HEK293T (cell line): ENCODE measurements around the gene NDUFAF8.
A peak's percentile ranks its signal among the peaks of the same experiment; 100 is the strongest.

Experiments used
- CTCF ChIA-PET: fragments of 350-600 bp; formaldehyde crosslinking; extraction: SDS; loops from one replicate; lab custom pipeline; 2021; ENCODE audit warnings: antibody characterized with exemption, inconsistent platforms; lab: Yijun Ruan, JAX
- POLR2A ChIA-PET: fragments of 350-600 bp; formaldehyde crosslinking; extraction: SDS; loops from one replicate; lab custom pipeline; 2020; ENCODE audit warnings: antibody characterized with exemption, inconsistent platforms; lab: Yijun Ruan, JAX
- DNase-seq: peaks from one replicate; pipeline ENCODE4 v3.0.0; 2012; ENCODE audit warnings: mixed read lengths; ENCODE audit errors: extremely low spot score
- ARNT ChIP-seq: fragments of 450-650 bp; IDR thresholded peaks from 2 replicates; pipeline ENCODE4 v1.6.1; 2017; ENCODE audit warnings: mild to moderate bottlenecking
- BHLHE40 ChIP-seq: fragments of 450-650 bp; IDR thresholded peaks from 2 replicates; pipeline ENCODE4 v1.6.1; 2016; ENCODE audit warnings: mild to moderate bottlenecking, moderate library complexity, borderline replicate concordance
- CTBP1 ChIP-seq: fragments of 450-650 bp; IDR thresholded peaks from 2 replicates; pipeline ENCODE4 v1.6.1; 2016; ENCODE audit warnings: borderline replicate concordance
- ELF4 ChIP-seq: fragments of 450-650 bp; IDR thresholded peaks from 2 replicates; pipeline ENCODE4 v1.6.1; 2017; ENCODE audit warnings: antibody characterized with exemption
- FOXA1 ChIP-seq: fragments of 450-650 bp; IDR thresholded peaks from 2 replicates; pipeline ENCODE4 v1.6.1; 2016; ENCODE audit warnings: mild to moderate bottlenecking
- FOXK2 ChIP-seq: fragments of 450-650 bp; IDR thresholded peaks from 2 replicates; pipeline ENCODE4 v1.6.1; 2016; ENCODE audit warnings: mild to moderate bottlenecking
- FOXM1 ChIP-seq: fragments of 450-650 bp; IDR thresholded peaks from 2 replicates; pipeline ENCODE4 v1.6.1; 2017; ENCODE audit warnings: mild to moderate bottlenecking, borderline replicate concordance
- HDGF ChIP-seq: fragments of 450-650 bp; IDR thresholded peaks from 2 replicates; pipeline ENCODE4 v1.6.1; 2017; ENCODE audit warnings: antibody characterized with exemption, borderline replicate concordance
- L3MBTL2 ChIP-seq: fragments of 450-650 bp; conservative IDR thresholded peaks from 2 replicates; pipeline ENCODE4 v1.6.1; 2016; ENCODE audit warnings: mild to moderate bottlenecking
- LEF1 ChIP-seq: fragments of 450-650 bp; IDR thresholded peaks from 2 replicates; pipeline ENCODE4 v1.6.1; 2017; ENCODE audit warnings: mild to moderate bottlenecking, borderline replicate concordance
- NFRKB ChIP-seq: fragments of 450-650 bp; IDR thresholded peaks from 2 replicates; pipeline ENCODE4 v1.6.1; 2016; ENCODE audit warnings: mild to moderate bottlenecking, moderate library complexity
- SP1 ChIP-seq: fragments of 450-650 bp; IDR thresholded peaks from 2 replicates; pipeline ENCODE4 v1.6.1; 2017
- SUZ12 ChIP-seq: fragments of 450-650 bp; IDR thresholded peaks from 2 replicates; pipeline ENCODE4 v1.6.1; 2016; ENCODE audit warnings: mild to moderate bottlenecking
- TARDBP ChIP-seq: fragments of 450-650 bp; IDR thresholded peaks from 2 replicates; pipeline ENCODE4 v1.6.1; 2016
- ZNF384 ChIP-seq: fragments of 450-650 bp; IDR thresholded peaks from 2 replicates; pipeline ENCODE4 v1.6.1; 2016
- TF ChIP-seq, protein P1 (sequence below): fragments of 450-650 bp; IDR thresholded peaks from 2 replicates; pipeline ENCODE4 v1.6.1; 2016

Gene NDUFAF8

DNA sequence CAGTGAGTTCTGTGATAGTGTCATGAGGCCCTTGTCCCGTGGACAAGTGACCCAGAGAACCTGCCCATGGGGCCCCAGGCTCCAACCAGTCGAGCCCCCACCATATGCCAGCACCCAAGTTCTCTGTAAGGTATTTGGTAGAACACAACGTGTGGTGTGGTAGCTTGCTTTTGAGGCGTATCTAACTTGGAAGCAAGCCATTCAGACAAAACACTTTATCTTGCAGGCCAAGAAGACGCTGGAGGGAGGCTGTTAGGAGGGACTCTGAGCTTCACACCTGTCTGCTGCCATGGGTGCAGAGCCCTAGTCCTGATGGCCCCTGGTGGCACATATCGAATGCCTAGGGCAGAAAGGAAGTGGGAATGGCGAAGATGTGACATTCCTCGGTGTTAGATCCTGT is 1.6 kb downstream of the NDUFAF8 start:
- ChIA-PET POLR2A (no interaction called here), CTCF (interaction anchor here (1.2 to 1.3 kb wide), 2 partner anchors 97 to 217 kb away, joined by 3 to 9 read pairs; no protein-coding TSS in a partner anchor)
- DNase-seq, result no peak
- TF ChIP-seq NFRKB (no peak), SP1 (no peak), FOXA1 (no peak), ARNT (no peak), SUZ12 (no peak), L3MBTL2 (no peak), CTBP1 (no peak), FOXK2 (no peak), HDGF (no peak), TARDBP (no peak), ELF4 (no peak), BHLHE40 (no peak), LEF1 (no peak), ZNF384 (no peak), FOXM1 (no peak)
- TF ChIP-seq, protein P1, sequence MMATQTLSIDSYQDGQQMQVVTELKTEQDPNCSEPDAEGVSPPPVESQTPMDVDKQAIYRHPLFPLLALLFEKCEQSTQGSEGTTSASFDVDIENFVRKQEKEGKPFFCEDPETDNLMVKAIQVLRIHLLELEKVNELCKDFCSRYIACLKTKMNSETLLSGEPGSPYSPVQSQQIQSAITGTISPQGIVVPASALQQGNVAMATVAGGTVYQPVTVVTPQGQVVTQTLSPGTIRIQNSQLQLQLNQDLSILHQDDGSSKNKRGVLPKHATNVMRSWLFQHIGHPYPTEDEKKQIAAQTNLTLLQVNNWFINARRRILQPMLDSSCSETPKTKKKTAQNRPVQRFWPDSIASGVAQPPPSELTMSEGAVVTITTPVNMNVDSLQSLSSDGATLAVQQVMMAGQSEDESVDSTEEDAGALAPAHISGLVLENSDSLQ, result no peak

DNA sequence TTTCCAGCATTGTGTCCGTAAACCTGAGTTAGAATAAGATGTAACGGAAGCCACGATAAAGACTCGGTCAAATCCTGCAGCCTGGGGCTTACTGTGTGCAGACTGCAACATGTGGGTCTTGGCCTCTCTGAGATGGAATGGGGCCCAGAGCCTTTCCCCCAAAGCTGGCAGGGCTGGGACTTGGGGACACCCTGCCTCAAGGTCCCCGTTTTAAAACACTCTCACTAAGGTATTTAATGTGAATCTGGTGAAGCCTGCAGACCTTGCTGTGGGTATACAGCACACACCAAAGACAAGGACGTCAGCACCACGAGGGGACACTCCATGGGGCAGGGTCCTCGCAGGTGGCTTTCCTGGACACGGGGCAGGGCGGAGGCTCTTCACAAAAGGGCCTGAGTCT is 2.1 kb downstream of the NDUFAF8 start:
- ChIA-PET CTCF (interaction anchor here (1.3 kb wide), 1 partner anchor 98 kb away, joined by 9 read pairs; no protein-coding TSS in a partner anchor), POLR2A (no interaction called here)
- no peak for DNase-seq
- no peak for TF ChIP-seq ZNF384

DNA sequence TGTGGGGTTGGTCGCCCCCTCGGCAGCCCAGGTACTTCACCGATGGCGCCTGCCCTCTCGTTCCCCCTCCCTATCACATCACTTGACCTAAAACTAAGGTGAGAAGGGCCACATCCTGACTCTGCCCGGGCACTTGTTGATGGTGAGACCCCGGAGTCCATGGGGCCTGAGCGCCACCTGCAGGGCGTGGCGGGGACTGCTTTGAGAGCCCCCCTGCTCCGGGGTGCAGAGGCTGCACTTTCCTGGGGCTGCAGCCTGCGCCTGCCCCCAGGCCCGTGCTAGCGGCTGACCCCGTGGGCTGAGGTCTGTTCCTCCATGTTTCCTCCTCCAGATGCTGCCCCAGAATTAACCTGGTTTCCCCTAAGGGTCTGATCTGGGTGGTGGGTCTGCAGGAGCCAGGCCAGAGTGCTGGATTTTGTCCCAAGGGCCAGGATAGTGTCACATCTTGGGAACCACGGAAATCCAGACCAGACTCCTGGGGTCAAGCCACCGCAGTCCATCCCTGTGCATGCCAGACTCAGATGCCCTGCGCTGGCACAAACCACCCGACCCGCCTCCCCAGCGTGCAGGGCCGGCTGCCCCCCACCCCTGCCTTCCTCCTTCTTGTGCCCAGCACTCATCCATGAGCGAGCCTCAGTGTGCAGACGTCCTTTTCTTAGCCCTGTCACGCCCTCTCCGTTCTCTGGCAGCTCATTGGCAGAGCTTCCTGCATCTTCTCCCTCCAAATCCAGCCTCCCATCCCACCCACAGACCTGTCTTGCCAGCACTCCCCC is 2.7 kb downstream of the NDUFAF8 start:
- CTCF ChIA-PET, result no interaction called here
- DNase-seq, result peak; percentile 78

DNA sequence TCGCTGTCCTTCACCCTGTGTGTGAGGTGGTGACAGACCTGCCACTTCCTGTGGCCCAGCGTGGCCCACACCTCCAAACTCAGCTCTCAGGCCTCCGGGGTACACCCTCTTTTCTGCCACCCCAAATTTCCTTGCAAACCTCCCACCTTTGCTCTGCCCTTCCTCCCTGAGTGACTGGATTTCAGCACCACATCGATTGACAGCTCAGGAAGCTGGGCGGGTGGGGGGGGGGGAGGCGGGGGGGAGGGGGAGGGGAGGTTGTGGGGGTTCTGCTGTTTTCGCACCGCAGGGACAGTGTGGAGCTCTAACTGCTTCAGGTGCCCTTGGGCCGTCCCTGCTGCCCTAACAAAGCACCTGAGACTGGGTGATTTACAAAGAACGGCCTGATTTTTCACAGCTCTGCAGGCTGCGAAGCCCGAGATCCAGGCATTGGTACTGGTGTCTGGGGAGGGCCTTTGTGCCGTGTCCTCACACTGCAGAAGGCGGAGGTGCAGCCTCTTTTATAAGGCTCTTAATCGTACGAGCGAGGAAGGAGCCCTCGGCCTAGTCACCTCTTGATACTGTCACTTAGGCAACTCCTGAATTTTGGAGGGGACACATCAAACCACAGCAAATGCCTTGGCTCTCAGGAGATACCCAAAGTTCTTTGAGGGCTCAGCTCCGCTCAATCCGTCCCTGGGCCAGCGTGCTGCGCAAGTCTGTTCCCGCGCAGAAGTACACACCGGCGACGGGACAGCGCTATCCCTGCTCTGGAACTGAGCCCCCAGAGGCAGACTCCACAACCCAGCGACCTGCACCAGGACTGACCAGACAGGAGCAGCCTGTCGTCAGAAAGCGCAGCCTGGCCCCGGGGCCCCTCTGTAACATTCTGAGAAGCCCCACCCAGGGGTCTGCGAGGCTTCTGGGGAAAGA is 3.6 kb downstream of the NDUFAF8 start:
- DNase-seq, result no peak
- TF ChIP-seq FOXK2 (no peak), ELF4 (no peak), SUZ12 (no peak), ARNT (no peak), BHLHE40 (no peak), ZNF384 (no peak), LEF1 (no peak), TARDBP (no peak), HDGF (no peak), SP1 (no peak), L3MBTL2 (no peak), CTBP1 (no peak), FOXM1 (no peak), NFRKB (no peak), FOXA1 (no peak)
- TF ChIP-seq, protein P1, result no peak
- POLR2A ChIA-PET, result no interaction called here
- CTCF ChIA-PET, result no interaction called here

More for the DNA sequence above, 2.7 kb downstream of the NDUFAF8 start:
- no peak for TF ChIP-seq FOXM1
- TF ChIP-seq ELF4, result no peak
- TF ChIP-seq L3MBTL2, result no peak
- TF ChIP-seq ARNT, result no peak
- TF ChIP-seq SUZ12, result no peak
- no peak for TF ChIP-seq HDGF
- TF ChIP-seq FOXK2, result no peak
- no peak for TF ChIP-seq NFRKB
- TF ChIP-seq FOXA1, result no peak
- no peak for TF ChIP-seq ZNF384
- no peak for TF ChIP-seq LEF1
- TF ChIP-seq, protein P1, result no peak
- TF ChIP-seq CTBP1, result no peak
- no peak for TF ChIP-seq SP1
- TF ChIP-seq TARDBP, result no peak
- TF ChIP-seq BHLHE40, result no peak
- POLR2A ChIA-PET, result no interaction called here

DNA sequence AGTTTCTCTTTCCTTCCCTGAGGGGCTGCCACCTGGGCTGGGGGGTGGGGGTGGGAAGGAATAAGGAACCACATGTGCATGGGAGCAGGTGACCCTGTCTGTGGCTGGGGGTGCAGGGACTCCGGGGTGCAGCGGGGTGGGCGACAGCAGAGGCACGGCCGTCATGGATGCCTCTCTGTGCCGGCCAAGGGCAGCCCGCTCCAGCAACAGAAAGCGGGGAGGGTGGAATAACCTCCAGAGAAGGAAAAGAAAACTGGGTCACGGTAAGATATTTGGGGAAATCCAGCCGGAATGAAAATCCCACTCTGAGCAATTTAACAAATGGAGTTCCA is 4.2 kb downstream of the NDUFAF8 start:
- TF ChIP-seq SP1 (no peak), FOXA1 (no peak), SUZ12 (no peak), CTBP1 (no peak), TARDBP (no peak), NFRKB (no peak), LEF1 (no peak), HDGF (no peak), ZNF384 (no peak), ELF4 (no peak), FOXM1 (no peak), BHLHE40 (no peak), L3MBTL2 (no peak), FOXK2 (no peak)
- TF ChIP-seq, protein P1, result no peak
- ChIA-PET POLR2A (no interaction called here), CTCF (no interaction called here)
- no peak for DNase-seq
